Endothelial cell of hepatic sinusoid (primary cell): ENCODE measurements around the gene FXYD7.

ENCODE experiments used
- in situ Hi-C: cut with HindIII; loops from 2 replicates; pipeline ENCODE4 v1.10.0; 2017; ENCODE audit warnings: low sequenced_read_pairs

FXYD7 gene

DNA sequence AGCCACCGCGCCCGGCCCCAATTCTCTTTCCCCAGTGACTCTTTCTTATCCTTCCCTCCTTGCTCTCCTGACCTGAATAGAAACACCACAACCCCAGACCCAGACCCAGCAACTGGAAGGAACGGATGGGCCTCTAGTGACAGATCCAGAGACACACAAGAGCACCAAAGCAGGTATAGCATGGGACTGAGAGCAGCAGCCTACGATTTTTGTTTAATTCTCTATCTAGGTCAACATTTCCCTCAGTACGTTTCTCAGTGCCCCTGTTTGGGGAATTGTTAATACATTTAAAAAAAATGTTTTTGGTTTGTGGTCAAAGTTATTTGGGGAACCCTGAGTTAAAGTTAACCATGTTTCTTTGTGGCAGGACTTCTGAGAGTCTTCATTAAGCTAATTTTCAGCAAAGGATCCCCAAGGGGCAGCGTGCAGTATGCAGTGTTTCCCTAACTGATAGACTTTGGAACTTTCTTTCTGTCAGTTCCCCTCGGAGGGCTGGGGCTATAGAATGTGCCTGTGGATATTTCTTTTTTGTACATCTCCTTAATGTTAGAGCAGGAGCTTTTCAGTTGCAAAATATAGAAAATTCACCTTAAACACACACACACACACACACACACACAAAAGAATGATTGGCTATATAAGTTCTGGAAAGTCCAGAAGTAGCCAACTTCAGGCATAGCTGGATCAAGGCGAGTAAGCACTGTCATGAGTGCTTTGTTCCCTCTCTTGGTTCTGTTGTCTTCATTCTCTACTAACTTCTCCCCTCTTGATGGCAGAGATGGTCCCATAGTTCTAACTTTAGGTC lies 17.8 kb downstream of the FXYD7 start:
- in situ Hi-C loops, result no loop called here

DNA sequence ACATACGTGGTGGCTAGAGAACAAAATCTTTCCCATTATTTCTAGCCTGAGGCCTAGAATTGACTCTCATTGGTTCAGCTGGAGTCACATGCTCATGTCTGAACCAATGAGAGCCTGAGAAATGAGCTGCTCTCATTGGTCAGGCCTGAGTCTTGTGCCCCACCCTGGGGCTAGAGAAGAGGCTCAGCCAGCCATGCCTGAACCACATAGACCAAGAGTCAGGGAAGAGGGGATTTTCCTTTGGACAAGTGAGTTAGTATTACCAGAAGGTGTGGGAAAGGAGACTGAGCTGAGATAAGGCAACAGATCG lies 18.3 kb downstream of the FXYD7 start:
- in situ Hi-C loops, result no loop called here

DNA sequence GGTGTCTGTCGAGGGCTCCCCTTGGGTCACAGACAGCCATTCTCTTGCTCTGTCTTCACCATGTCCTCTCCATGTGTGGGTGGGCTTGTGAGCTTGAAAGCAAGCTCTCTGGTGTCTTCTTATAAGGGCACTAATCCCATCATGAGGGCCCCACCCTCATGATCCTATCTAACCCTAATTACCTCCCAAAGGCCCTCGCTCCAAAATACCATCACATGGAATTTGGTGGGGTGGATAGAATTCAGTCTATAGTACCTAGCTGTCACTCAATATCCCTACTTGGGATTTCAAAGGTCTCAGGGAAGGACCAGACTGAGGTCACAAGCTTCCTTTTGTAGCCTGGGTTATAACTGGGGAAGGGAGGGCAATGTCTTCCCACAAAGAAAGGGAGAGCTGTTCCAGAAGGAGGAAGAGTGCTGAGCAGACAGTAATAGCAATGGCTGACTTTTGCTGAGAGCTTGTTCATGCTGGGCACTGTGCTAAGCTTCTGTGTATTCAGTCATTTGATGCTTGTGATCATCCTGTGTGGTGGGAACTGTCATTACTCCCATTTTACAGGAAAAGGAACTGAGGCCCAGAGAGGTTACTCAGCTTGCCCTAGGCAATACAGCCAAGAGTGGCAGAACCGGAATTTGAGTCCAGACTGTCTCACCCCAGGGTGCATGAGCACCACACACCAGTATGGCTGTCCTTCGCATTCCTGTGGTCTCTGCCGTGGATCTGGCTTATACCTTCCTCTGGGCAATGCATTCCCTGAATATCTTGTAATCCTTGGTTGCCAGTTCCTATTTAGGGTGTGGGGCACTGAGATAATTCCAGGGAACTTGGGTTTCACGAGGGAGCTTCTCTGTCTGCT lies 19.6 kb downstream of the FXYD7 start:
- in situ Hi-C loops, result no loop called here

DNA sequence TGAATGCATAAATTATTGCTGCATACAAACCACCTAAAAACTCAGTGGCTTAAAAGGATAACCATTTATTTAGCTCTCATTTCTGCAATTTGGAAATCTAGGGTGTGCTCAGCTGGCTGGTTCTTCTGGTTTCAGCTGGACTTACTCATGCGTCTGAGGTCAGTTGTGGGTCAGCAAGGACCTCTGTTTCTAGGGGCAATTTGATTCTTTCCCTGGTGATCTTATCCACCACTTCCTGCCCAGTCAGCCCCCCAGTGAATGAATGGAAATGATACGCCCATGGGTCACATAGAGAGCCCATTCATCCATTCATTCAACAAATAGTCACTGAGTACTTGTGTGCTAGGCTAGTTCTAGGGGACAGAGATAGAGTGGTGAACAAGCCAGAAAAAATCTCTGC lies 21.4 kb downstream of the FXYD7 start:
- in situ Hi-C loops, result no loop called here

DNA sequence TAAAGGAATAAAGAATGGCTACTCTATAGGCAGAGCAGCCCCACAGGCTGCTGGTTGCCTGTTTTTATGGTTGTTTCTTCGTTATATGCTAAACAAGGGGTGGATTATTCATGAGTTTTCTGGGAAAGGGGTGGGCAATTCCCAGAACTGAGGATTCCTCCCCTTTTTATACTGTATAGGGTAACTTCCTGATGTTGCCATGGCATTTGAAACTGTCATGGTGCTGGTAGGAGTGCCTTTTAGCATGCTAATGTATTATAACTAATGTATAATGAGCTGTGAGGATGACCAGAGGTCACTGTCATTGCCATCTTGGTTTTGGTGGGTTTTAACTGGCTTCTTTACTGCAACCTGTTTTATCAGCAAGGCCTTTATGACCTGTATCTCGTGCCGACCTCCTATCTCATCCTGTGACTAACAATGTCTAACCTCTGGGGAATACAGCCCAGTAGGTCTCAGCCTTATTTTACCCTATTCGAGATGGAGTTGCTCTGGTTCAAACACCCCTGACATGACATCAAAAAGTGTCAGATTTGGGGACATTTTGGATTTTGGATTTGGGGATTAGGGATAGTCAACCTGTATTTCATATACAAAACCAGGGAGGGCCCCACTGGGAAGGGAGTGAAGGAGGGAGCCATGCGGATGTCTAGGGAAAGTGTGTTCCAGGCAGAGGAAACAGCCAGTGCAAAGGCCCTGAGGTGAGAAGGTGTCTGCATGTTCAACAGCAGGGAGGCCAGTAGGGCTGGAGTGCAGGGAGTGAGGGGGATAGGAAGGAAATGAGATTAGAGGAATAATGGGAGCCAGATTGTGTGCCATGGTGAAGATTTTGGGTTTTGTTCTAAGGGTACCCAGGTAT lies 22.4 kb downstream of the FXYD7 start:
- in situ Hi-C loops, result no loop called here

DNA sequence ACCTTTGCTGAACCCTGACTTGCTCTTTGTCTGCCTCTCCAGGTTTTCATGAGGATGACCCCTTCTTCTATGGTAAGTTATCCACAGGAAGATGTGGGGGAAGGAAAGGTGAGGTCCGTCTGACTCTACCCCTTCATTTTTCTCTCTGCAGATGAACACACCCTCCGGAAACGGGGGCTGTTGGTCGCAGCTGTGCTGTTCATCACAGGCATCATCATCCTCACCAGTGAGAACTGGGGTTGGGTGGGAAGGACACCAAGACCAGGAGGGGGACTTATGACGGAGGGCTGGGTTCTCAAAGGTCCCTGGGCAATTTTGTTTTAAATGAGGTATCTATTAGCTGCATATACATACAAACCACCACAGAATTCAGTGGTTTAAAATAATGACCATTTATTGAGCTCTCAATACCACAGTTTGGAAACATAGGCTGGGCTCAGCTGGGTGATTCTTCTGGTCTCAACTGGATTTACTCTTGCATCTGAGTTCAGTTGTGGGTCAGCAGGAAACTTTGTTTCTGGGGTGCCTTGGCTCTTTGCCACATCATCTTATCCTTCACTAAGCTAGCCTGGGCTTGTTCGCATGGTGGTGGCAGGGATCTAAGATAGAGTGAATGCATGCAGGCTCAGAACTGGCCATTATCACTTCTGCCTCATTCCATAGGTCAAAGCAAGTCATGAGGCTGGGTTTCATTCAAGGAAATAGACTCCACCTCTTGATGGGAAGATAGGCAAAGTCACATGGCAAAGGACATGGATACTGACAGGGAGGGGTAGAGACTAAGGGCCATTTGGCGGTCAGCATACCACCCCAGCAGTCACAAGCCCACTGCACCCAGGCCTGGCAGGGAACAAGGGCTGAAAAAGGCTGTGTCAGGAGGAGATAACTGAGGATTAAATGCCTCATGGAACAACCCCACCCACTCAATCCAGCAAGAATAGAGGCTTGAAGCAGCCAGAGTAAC lies 23.3 kb downstream of the FXYD7 start:
- in situ Hi-C loops, result no loop called here

DNA sequence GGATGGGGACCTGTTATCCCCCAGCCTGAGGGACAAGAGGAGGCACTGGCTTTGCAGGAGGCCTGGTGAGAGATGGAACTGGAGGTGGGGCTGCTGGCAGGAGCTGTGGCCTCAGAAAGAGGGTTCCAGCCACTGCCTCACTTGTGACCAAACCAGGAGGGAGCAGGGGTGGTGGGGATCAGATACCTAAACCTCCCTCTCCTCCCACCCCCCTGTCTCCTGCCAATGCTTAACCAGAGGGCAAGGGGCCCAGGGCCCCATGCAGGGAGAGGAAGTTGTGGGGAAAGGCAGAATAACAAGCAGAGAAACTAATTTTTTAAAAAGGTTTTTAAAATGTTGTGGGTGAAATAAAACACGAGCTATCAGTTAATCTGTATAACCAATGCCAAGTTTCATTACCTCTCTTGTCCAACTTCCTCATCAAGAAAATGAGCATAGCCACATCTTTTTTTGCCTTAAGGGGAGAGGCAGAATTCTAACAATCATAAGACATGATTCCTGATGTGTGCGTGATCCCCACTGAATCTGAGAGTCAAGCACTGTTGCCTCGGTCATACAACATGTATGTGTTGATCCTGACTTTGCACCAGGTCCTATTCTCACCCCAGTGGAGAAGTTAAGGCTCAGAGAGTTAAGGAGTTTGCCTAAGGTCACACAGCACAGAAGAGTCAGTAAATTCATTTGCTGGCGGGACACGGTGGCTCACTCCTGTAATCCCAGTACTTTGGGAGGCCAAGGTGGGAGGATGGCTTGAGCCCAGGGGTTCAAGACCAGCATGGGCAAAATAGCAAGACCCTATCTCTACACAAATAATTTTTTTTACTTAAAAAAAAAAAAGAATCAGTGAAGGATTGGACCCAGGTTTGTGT lies 24.4 kb downstream of the FXYD7 start:
- in situ Hi-C loops, result no loop called here

DNA sequence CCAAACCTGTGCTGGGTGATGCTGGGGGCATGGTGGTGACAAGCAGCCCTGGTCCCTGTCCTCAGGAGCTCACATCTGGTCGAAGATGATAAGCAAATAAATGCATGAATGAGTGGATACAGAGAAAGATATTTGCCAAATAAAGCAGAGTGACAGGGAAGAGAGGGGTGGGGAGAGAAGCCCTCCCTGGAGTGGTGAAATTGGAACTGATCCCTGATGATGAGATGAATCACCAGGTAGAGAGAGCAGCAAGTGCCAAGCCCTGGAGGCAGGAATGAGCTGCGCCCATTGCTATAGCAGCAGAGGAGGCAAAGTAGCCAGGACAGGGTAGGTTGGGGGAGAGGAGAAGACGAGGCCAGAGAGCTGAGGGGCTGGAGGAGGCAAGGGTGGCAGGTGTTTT lies 25.1 kb downstream of the FXYD7 start:
- in situ Hi-C loops, result no loop called here

DNA sequence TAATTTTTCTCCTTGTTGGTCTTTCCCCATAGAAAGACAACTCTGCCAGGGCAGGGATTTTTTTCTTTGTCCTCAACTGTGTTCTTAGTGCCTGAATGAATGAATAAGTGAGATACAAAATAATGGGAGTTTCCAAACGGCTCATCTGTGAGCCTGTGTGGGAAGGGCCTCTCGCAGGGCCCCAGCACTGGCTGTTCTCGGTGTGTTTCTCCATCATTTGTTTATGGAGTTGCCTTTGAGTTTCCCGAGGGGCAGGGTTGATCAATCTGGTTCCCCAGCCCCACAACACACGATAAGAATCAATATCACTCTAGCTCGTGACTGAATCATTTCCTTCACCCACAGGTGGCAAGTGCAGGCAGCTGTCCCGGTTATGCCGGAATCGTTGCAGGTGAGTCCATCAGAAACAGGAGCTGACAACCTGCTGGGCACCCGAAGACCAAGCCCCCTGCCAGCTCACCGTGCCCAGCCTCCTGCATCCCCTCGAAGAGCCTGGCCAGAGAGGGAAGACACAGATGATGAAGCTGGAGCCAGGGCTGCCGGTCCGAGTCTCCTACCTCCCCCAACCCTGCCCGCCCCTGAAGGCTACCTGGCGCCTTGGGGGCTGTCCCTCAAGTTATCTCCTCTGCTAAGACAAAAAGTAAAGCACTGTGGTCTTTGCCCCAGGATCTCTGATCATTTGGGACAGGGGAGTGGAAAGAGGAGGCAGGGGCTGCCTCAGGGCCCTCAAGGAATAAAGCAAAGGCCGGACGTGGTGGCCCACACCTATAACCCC lies 26.4 kb downstream of the FXYD7 start:
- in situ Hi-C loops, result no loop called here

DNA sequence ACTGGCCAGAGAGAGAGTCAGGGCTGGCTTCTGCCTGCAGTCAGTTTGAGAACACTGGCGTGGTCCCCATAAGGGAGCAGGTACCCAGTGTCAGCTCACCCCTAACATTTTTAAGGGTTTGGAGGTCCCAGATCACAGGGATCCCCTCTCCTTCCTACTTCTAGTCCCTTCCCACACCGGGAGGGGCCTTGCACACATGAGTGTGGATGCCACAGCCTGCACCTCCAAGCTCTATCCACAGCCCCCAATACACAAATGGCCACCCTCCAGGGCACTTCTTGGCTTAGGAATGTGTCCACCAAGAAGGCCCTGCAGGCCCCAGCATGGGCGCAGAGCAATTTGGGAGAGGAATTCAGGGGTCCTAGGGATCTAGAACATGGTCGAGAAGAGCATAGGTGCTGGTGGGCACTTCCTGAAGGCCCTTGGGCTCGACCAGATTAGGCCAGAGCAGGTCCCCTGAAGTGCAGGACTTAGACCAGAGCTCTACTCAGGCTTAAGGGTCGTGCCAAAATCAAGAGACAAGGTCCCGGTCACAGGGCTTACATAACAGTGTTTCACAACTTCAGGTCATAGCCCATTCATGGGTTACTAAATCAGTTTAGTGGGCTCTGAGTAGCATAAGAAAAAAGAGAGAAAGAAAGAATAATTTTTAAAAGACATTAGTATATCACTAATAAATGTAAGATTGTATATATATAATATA lies 27.5 kb downstream of the FXYD7 start:
- in situ Hi-C loops, result no loop called here

DNA sequence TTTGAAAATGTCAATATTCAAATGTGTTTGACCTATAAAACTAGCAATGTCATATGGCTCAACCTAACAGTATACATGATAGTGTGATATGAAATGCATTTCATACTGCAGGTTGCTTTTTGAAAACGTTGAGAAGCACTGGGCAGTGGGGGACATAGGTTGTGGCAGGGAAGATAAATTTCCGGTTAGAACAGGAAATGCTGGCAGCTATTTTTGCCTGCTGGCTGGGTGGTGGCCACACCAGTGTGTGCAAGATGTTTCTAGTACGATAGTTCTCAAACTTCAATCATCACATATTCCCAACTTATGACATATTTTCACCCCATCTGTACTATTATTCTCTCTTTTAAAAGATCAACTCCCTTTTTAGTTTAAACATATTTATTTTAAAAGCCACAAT lies 28.7 kb downstream of the FXYD7 start:
- in situ Hi-C loops, result no loop called here

DNA sequence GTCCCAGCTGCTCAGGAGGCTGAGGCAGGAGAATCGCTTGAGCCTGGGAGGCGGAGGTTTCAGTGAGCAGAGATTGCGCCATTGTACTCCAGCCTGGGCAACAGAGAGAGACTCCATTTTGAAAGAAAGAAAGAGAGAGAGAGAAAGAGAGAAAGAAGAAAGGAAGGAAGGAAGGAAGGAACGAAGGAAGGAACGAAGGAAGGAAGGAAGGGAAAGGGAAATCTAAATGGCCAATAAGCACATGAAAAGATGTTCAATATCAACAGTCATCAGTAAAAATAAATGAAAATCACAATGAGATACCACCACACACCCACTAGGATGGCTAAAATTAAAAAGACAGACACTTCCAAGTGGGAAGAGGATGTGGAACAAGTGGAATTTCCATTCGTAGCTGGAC lies 31.2 kb downstream of the FXYD7 start:
- in situ Hi-C loops, result no loop called here

DNA sequence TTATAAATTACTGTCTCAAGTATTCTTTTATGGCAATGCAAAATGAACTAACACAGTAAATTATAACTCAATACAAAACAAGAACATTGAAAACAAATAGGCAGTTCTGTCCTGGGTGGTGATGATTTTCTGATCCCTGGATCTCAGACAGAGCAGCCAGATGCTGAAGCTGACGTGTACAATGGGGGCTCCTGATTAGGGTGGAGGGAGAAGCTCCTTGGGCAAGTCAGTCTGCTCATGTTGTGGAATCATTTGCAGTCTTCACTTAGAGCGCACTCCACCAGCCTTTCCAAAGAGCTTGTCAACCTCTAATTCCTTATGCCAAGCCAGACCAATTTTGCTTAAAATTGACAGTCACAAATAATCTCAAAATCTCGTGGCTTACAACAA lies 33.1 kb downstream of the FXYD7 start:
- in situ Hi-C loops, result no loop called here

DNA sequence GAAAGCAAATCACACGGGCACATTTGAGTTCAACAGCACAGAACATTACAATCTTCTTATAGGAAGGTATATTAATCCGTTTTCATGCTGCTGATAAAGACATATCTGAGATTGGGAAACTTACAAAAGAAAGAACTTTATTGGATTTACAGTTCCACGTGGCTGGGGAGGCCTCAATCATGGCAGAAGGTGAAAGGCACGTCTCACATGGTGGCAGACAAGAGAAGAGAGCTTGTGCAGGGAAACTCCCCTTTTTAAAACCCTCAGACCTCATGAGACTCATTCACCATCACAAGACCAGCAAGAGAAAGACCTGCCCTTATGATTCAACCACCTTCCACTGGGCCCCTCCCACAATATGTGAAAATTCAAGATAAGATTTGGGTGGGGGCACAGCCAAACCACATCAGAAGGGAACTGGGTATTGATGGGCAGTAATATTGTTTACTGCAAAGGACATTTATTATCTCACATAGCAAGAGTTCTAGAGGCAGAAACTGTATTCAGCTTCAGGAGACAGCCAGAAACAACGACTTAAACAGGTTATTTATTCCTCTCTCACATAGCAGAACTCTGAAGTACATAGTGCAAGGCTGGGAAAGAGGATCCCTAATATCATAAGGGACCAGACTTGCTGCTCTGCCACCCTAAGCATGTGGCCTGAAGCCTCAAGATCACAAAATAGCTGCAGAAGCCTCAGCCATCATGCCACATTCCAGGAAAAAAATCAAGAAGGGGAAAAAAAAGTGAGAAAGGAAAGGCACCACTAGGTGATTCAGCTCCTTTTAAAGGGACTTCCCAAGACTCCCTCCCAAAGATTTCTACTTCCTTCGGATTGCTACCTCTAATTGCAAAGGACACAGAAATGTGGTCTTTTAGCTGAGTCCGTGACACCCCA lies 34.6 kb downstream of the FXYD7 start:
- in situ Hi-C loops, result no loop called here

DNA sequence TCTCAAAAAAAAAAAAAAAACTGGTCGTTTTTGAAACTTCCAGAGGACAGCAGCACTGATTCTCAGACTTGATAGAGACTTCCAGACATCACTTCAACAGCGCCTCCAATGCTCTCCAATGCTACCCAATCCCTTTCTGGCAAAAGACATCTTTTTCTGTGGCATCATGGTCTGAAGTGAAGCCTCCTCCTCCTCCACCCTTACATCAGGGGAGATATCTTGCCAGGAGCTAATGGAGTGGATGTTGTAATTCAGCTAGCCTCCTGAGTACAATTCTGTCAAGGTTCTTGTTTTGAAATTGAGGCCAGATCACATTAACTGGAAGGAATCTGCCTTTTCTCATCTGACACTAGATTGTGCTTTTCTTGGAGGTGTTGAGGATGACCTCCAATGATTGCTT lies 35.6 kb downstream of the FXYD7 start:
- in situ Hi-C loops, result no loop called here

DNA sequence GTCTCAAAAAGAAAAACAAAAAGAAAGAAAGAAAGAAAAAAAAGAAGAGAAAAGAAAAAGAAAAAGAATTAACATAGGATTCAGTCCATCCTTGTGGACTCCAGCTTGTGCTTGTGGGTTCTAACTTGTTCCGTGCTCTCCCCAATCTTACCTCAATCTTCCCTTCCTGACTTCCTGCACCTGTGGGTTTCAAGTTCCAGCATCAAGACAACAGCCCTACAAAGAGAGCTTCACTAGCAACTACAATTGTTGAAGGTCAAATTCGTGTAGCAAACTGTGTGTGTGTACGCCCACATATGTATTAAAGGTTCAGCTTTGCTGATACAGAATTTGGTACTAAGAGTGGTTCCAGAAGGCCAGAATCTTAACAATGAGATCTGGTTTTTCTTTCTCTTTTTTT lies 36.8 kb downstream of the FXYD7 start:
- in situ Hi-C loops, result loop anchor here (5.0 kb wide), 1 partner anchor 42 kb away; no protein-coding TSS in a partner anchor

DNA sequence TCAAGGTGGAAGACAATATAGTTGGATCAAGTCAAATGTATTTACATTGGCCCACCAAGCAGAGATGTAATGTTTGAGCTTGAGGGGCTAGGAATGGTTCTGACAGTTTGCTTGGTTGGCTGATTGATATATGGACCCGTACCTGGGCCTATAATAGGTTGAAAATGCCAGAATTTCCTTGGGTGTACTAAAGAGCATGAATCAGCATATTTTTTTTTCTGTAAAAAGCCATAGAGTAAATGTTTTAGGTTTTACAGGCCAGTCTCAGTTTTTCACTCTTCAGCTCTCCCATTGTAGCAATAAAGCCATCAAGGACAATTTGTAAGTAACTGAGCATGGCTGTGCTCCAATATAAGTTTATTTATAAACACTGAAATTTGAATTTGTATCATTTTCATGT lies 38.3 kb downstream of the FXYD7 start:
- in situ Hi-C loops, result loop anchor here (5.0 kb wide), 1 partner anchor 41 kb away; no protein-coding TSS in a partner anchor
